HL-60 (cell line): Measurements from ENCODE around the gene PRND.
"Not testable (repeated sequence)": the region's sequence is repeated elsewhere in the genome, so short reads cannot be mapped to it uniquely, and the experiment has no call there.

Source experiments
- DNase-seq, 2 experiments: peaks; one replicate each; pipeline ENCODE4 v3.0.0-alpha.2; 2010 to 2020; ENCODE audit warnings: low read depth in 1 of 2, low spot score in 1 of 2
- H3K27ac ChIP-seq: fragments of 250-450 bp; sonication (Bioruptor Pico); replicated peaks from 2 replicates; pipeline ENCODE4 v1.5.1; 2020; ENCODE audit warnings: mild to moderate bottlenecking, moderate library complexity
- H3K27me3 ChIP-seq: fragments of 250-450 bp; sonication (Bioruptor Pico); 2 replicates; pipeline ENCODE4 v1.5.1; 2021; ENCODE audit warnings: mild to moderate bottlenecking, moderate library complexity; ENCODE audit not compliant: insufficient read depth, poor library complexity, severe bottlenecking
- H3K4me3 ChIP-seq: replicated peaks from 2 replicates; pipeline ENCODE4 v1.5.1; 2011; ENCODE audit warnings: mild to moderate bottlenecking, control low read depth, low read length; ENCODE audit not compliant: insufficient read depth
- GABPA ChIP-seq: IDR thresholded peaks from 2 replicates; pipeline ENCODE4 v1.6.1; 2012; ENCODE audit warnings: low read depth
- POLR2AphosphoS5 ChIP-seq: IDR thresholded peaks from 2 replicates; pipeline ENCODE4 v1.6.1; 2012; ENCODE audit warnings: low read depth
- SPI1 ChIP-seq: IDR thresholded peaks from 2 replicates; pipeline ENCODE4 v1.6.1; 2012; ENCODE audit warnings: low read depth, mild to moderate bottlenecking, borderline replicate concordance
- TF ChIP-seq, protein P1 (sequence below): IDR thresholded peaks from 2 replicates; pipeline ENCODE4 v1.6.1; 2012; ENCODE audit warnings: low read depth; ENCODE audit not compliant: insufficient replicate concordance
- TF ChIP-seq, protein P2 (sequence below): IDR thresholded peaks from one replicate; pipeline ENCODE4 v1.5.1; 2011; ENCODE audit warnings: low read length, control low read depth, inconsistent platforms; ENCODE audit not compliant: insufficient read depth

Gene PRND

DNA sequence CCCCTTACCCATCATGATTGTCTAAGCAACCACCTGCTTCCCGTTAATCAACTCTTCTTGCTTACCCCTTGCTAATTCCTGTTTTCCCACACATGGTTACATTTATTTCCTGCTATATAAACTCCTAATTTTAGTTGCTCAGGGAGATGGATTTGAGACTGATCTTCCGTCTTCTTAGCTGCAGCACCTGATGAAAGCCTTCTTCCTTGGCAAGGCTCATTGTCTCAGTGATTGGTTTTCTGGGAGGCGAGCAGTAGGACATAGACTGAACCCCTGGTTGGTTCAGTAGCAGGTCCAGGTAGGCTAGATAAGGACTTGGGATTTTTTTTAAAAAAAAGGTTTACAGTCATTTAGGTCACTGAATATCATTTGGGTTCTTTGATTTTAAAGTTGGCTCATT is 50.4 kb downstream of the PRND start:
- TF ChIP-seq POLR2AphosphoS5 (no peak), SPI1 (no peak), GABPA (no peak)
- DNase-seq, result no peak

DNA sequence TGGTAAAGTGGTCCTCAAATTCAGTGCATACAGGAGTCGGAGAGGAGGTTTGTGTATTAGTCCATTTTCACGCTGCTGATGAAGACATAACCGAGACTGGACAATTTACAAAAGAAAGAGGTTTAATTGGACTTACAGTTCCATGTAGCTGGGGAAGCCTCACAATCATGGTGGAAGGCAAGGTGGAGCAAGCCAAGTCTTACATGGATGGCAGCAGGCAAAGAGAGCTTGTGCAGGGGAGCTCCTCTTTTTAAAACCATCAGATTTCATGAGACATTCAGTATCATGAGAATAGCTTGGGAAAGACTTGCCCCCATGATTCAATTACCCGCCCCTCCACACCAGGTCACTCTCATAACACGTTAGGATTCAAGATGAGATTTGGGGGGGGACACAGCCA is 51.3 kb downstream of the PRND start:
- not testable (repeated sequence) for H3K27ac ChIP-seq, DNase-seq, H3K27me3 ChIP-seq, H3K4me3 ChIP-seq

More for the DNA sequence above, 50.4 kb downstream of the PRND start:
- no peaks in the 10 kb centered on the region for H3K27me3 ChIP-seq
- no peak overlapping the region for H3K4me3 ChIP-seq
- no peak overlapping the region for H3K27ac ChIP-seq

DNA sequence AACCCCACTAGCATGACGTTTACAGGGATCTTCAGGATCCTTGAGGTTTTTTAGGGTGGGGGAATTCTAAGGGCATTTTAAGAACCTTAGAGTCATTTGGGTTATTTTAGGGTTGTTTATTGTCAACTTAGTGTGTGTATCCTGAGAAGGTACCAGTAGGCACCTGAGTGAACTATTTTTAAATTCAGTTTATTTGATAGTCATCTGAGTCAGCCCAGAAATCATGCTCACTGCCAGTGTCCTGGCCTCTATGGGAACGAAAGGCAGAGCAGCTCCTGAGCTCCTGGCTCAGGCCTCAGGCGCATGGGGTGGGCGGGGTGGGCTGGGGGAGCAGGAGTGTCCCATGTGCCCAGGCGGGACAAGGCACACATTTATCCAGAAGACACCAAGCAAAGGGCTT is 52.0 kb downstream of the PRND start:
- TF ChIP-seq GABPA (no peak), SPI1 (no peak), POLR2AphosphoS5 (no peak)
- TF ChIP-seq, protein P1, sequence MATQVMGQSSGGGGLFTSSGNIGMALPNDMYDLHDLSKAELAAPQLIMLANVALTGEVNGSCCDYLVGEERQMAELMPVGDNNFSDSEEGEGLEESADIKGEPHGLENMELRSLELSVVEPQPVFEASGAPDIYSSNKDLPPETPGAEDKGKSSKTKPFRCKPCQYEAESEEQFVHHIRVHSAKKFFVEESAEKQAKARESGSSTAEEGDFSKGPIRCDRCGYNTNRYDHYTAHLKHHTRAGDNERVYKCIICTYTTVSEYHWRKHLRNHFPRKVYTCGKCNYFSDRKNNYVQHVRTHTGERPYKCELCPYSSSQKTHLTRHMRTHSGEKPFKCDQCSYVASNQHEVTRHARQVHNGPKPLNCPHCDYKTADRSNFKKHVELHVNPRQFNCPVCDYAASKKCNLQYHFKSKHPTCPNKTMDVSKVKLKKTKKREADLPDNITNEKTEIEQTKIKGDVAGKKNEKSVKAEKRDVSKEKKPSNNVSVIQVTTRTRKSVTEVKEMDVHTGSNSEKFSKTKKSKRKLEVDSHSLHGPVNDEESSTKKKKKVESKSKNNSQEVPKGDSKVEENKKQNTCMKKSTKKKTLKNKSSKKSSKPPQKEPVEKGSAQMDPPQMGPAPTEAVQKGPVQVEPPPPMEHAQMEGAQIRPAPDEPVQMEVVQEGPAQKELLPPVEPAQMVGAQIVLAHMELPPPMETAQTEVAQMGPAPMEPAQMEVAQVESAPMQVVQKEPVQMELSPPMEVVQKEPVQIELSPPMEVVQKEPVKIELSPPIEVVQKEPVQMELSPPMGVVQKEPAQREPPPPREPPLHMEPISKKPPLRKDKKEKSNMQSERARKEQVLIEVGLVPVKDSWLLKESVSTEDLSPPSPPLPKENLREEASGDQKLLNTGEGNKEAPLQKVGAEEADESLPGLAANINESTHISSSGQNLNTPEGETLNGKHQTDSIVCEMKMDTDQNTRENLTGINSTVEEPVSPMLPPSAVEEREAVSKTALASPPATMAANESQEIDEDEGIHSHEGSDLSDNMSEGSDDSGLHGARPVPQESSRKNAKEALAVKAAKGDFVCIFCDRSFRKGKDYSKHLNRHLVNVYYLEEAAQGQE, result no peak
- TF ChIP-seq, protein P2, sequence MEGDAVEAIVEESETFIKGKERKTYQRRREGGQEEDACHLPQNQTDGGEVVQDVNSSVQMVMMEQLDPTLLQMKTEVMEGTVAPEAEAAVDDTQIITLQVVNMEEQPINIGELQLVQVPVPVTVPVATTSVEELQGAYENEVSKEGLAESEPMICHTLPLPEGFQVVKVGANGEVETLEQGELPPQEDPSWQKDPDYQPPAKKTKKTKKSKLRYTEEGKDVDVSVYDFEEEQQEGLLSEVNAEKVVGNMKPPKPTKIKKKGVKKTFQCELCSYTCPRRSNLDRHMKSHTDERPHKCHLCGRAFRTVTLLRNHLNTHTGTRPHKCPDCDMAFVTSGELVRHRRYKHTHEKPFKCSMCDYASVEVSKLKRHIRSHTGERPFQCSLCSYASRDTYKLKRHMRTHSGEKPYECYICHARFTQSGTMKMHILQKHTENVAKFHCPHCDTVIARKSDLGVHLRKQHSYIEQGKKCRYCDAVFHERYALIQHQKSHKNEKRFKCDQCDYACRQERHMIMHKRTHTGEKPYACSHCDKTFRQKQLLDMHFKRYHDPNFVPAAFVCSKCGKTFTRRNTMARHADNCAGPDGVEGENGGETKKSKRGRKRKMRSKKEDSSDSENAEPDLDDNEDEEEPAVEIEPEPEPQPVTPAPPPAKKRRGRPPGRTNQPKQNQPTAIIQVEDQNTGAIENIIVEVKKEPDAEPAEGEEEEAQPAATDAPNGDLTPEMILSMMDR, result no peak
- Histone ChIP-seq H3K4me3 (no peak overlapping the region), H3K27ac (no peak overlapping the region), H3K27me3 (no peaks in the 10 kb centered on the region)
- DNase-seq, result no peak

DNA sequence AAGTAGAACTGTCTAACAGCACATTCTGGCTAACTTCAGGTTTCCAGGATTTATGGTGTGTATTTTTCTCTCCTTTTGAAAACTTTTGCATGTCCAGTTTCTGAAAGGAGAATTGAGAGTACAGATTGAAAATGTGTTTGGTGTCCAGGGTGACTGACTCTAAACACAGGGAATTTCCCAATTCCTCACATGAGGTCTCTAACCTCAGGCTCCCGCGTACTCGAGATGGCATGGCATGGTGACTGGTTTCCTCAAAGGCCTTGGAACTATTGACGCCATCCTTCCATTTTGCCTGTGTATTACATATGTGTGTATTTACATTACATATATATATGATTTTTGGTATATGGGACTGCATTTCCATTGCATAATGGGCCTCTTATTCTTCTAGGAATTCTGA is 52.5 kb downstream of the PRND start:
- DNase-seq, result no peak
- H3K27me3 ChIP-seq, result no peaks in the 10 kb centered on the region
- TF ChIP-seq SPI1, result no peak
- TF ChIP-seq, protein P2, result no peak
- no peak for TF ChIP-seq POLR2AphosphoS5
- TF ChIP-seq GABPA, result no peak
- TF ChIP-seq, protein P1, result no peak

More for the DNA sequence above, 52.5 kb downstream of the PRND start:
- H3K27ac ChIP-seq, result peak overlapping the region; percentile 66; the same call in 1 of the 2 replicates
- no peak overlapping the region for H3K4me3 ChIP-seq
